Measurements from ENCODE around the gene LRRC56.

Gene LRRC56

DNA sequence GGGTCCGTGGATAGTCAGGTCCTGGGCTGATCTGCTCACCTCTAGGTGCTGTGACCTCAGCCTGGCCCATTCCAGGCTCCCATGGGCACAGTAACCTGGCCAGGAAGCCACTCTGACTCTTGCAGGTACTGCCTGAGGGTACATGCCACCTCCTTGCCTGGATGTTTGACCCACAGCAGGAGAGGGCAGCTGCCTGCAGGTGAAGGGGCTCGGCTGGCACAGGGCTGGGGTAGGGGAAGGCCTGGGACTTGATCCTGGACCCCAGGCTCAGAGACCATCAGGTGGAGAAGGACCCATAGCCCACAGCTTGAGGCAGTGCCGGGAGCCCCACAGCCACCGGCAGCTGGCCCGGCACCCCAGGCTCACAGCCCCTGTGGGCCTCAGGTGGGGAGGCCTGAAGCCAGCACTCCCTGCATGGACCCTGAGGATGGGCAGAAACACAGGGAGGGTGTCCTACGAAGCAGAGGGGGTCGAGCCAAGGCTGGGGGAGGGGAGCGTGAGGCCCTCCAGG, 2.7 kb downstream of the LRRC56 start:
- no peak for DNase-seq (ENCODE audit: low read depth)

DNA sequence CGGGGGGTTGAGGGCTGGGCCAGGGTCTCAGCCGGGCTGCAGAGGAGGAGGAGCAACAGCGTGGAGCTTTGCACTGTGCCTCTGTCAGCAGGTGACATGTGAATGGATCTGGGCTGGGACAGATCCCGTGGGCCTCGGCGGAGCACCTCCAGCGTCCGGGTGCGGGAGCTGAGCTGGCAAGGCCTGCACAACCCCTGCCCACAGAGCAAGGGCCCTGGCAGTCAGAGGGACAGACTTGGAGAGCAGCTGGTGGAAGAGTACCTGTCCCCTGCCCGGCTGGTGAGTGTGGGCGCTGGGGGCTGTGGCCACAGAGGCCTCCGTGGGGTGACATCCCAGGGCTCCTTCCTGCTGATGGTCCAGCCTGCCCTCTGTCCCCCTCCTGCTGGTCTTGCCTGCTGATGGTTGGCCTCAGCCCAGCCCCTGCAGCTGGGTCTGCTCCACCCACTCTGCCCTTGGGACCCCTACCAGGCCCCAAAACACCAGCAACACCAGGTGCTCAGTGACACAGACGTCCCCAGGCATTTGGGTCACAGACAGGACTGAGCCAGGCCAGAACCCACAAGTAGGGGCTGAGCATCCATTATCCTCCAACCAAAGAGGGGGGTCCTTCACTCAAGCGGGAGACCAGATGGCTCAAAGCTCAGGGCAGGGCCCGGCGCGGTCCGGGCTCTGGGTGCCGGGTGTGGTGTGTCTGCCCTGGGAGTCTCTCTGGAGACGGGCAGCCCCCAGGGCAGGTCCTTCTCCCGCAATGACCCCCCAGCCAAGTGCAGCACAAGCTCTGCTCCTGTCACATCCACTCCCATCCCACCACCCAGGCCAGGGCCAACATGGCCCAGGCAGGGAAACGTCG, 3.5 kb downstream of the LRRC56 start:
- DNase-seq (ENCODE audit: low read depth): no peak

GRCh38 chr11:541433-541885, 4.1 kb downstream of the LRRC56 start:
- DNase-seq (ENCODE audit: low read depth): no peak

- no peak for DNase-seq (ENCODE audit: low read depth)
These were observed 7.5 kb downstream of the LRRC56 start for GRCh38 chr11:544817-545166.

DNA sequence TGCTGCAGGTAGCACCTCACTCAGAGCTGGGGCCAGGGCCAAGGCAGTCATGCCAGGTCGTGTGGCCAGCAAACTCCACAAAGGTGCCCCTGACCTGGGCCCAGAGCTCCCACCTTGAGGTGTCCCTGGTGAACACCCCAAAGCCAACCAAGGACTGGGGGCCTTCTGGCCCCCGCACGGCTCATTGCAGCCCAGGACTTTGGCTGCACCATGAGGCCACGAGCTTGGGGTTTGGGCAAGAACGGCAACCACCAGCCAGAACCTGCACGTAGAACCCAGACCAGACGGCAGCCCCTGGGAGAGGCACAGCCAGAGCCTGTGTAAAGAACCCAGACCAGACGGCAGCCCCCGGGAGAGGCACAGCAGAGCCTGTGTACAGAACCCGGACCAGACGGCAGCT, 7.8 kb downstream of the LRRC56 start:
- no peak for DNase-seq (ENCODE audit: low read depth)

GRCh38 chr11:548700-549603, 11.6 kb downstream of the LRRC56 start:
- DNase-seq (ENCODE audit: low read depth): no peak

- DNase-seq (ENCODE audit: low read depth): no peak
These were observed 12.9 kb downstream of the LRRC56 start for GRCh38 chr11:550021-550745.

DNA sequence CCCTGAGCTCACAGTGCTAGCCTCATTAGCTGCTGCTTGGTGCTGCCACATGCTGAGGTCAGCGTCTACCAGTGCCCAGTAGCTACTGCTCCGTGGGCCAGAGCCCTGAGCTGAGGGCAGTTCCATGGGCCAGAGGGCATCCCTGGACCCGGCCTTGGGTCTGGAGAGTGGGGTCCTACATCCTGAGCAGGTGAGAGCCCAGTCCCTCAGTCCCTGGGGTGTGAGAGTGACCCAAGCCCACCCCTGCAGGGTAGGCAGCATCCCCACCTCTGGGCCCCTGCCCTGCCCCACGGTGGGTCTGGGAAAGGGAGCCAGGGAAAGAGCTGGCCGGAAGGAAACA, 13.4 kb downstream of the LRRC56 start:
- DNase-seq (ENCODE audit: low read depth): no peak

DNA sequence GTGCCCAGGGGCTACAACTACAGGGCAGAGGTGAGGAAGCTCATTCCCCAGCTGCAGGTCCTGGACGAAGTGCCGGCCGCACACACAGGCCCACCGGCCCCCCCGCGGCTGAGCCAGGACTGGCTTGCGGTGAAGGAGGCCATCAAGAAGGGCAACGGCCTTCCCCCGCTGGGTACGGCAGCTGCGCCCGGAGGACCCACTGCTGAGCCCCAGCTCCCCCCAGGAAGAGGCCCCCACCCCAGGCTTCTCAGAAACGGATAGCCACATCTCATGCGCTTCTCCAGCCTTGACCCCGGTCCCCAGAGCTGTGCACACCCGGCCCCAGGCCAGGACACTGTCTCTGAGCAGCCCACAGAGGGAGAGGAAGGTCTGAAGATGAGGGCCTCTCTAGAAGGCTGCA, 13.8 kb downstream of the LRRC56 start:
- no peak for DNase-seq (ENCODE audit: low read depth)

- DNase-seq (ENCODE audit: low read depth): no peak
These were observed 14.3 kb downstream of the LRRC56 start for GRCh38 chr11:551596-551995.

DNA sequence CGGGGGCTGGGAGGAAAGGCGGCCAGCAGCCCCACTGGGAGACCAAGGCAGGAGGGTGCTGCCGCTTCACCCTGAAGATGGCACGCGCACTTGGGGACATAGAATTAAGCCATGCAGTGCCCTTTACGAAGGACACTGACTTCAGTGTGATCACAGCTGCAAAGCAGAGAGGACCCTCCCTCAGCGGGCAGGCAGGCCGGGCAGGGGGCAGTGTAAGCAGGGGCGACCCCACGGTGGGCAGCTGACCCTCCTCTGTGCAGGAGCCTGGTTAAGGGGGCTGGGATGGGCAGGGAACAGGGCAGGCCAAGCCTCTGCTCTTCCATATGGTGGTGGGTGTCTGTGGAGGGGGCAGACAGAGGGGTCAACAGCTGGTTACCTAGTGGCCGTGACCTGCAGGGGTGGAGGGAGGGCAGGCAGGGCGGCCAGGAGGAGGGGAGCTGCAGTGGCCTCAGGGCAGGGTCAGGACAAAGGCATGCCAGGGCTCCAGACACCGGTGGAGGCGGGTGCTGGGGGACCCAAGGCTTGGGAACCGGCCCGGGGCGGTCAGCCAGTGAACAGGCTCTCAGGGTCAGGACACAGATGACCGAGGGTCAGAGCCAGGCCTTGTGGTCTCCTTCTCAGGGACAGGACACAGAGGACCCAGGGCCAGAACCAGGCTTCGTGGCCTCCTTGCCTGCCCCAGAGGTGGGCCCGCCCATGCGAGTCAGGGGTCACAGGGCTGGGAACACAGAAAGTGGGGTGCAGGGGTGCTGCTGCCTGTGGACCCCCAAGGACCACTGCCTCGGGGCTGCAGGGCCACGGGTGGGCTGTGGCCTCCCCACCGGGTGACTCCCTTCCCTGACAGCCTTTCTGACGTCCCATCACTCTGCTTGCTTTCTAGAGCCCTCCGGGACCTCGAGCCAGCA, 16.0 kb downstream of the LRRC56 start:
- DNase-seq (ENCODE audit: low read depth): no peak

DNA sequence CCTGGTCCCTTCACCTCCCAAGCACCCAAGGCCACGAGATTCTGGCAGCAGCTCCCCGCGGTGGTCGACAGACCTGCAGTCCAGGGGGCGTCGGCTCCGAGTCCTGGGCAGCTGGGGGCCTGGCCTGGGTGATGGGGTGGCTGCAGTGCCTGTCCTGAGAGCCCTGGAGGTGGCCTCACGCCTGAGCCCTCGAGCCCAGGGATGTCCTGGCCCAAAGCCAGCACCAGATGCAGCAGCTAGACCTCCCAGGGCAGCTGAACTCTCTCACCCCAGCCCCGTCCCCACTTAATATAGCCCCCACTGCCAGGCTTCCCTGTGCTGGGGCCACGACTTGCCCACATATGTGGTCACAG, 16.6 kb downstream of the LRRC56 start:
- no peak for DNase-seq (ENCODE audit: low read depth)

GRCh38 chr11:554428-555226, 17.3 kb downstream of the LRRC56 start:
- peak; percentile 29 for DNase-seq (ENCODE audit: low read depth)

DNA sequence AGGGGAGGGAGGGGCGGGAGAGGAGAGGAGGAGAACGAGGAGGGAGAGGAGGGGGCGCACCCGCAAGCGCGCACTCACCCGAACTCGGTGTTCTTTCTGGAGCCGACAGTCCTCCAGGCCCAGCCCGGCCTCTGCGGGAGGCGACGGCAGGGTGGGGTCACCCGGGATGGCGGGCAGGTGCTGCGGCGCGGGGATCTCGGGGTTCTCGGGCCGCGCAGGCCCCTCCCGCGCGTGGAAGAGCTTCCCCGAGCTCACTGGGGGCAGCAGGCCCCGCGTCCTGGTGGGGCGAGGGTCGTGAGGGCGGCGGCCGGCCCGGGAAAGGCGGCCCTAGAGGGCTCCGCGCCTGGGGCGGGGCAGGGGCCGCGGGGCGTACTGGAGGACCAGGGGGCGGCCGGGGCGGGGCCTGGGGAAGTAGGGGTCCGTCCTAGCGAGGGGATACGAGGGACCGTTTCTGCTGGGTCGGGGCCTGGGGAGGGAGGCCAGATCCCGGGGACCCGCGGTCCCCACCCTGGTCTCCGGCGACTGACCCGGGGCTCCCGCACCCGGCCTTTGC, 18.0 kb downstream of the LRRC56 start:
- no peak for DNase-seq (ENCODE audit: low read depth)

- no peak for DNase-seq (ENCODE audit: low read depth)
These were observed 18.7 kb downstream of the LRRC56 start for GRCh38 chr11:555780-556661.

GRCh38 chr11:556662-557256, 19.4 kb downstream of the LRRC56 start:
- no peak for DNase-seq (ENCODE audit: low read depth)

DNA sequence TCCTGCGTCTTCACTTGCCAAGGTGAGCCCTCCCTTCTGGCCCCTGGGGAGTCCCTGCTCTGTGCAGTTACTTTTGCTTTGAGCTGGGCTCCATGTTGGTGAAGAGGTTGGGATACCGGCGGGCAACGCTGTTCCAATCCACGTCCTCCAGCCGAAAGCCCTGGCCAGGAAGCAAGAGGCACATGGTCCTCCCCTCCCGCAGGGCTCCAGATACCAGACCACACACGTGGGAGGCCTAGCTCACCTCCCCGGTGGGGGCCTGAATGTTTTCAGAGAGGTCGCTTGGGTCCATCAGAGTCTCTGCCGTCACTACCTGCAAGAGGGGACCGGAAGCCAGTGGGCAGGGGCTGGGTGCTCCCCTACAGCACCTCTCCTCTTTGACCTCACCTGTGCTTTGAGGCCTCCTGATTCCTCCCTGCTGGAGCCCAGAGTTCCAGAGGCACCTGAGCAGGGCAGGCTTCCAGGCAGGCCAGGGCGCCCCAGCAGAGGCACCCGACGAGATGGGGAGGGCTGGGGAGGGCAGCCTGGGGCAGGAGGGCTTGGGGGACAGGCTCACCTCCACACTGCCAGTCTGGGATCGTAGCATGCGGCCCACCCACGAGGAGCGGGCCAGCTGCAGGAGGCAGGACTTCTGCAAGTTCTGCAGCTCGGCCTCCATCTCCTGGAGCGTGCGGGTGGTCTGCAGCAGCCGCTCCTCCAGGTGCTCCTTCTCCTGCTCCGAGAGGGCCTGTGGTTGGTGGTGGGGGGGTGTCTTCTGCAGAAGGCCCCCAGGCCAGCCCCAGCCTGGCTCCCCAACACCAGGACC, 20.2 kb downstream of the LRRC56 start:
- DNase-seq (ENCODE audit: low read depth): no peak

- DNase-seq (ENCODE audit: low read depth): no peak
These were observed 21.2 kb downstream of the LRRC56 start for GRCh38 chr11:558503-558902.
